ENCODE data around the gene TUFT1. TPM values are rescaled to one million over a fixed set of nuclear protein-coding genes. Genes with fewer than 3 reads are reported as not detected.

TUFT1 gene
- total and polyA plus RNA-seq, 2 donors (not counting 1 experiment from before 2014, with no cell fraction given), result 0.82 to 2.2 TPM

GRCh38 chr1:151491641-151492040 lies 48.5 kb upstream of the TUFT1 start:
- no peak for ATAC-seq (ENCODE audit: low read depth)
- CTCF ChIA-PET, result no interaction called here

GRCh38 chr1:151492120-151492519 lies 48.0 kb upstream of the TUFT1 start:
- no peak for DNase-seq
- ChIA-PET POLR2A (no interaction called here), CTCF (no interaction called here)
- intact Hi-C loops (cut with micrococcal nuclease), result no loop called here
- Mint-ChIP-seq H3K4me1 (no peaks in the 10 kb centered on the region), H3K4me3 (no peak overlapping the region), H3K9me3 (ENCODE audit: insufficient read depth) (no peaks in the 10 kb centered on the region), H3K27ac (no peak overlapping the region), H3K27me3 (peaks cover 8% of the 10 kb centered on the region)
- TF ChIP-seq EZH2 (IDR thresholded peaks at IDR 0.05; ENCODE audit: borderline replicate concordance, insufficient read depth, low read depth, low read length, poor library complexity, severe bottlenecking), result no peak
- no peak for TF ChIP-seq CTCF (IDR thresholded peaks at IDR 0.05)
- Histone ChIP-seq H2AFZ (ENCODE audit: insufficient read depth, low read depth, low read length, poor library complexity, severe bottlenecking) (peak overlapping the region; percentile 28), H3K27me3 (replicated peaks in 1 of 4; ENCODE audit: control extremely low read depth in 1 of 4, control insufficient read depth in 3 of 4, insufficient read depth in 4 of 4, low read length in 3 of 4) (no peaks in the 10 kb centered on the region), H3K4me3 (ENCODE audit: control extremely low read depth in 1 of 5, extremely low read depth in 1 of 5, insufficient read depth in 1 of 5, low read depth in 2 of 5, low read length in 4 of 5) (no peak overlapping the region), H3K9me3 (ENCODE audit: control extremely low read depth in 1 of 3, control insufficient read depth in 2 of 3, insufficient read depth in 1 of 3, low read length in 2 of 3) (no peaks in the 10 kb centered on the region), H3K4me2 (replicated peaks; ENCODE audit: low read depth, low read length, poor library complexity, severe bottlenecking) (no peak overlapping the region), H3K9ac (ENCODE audit: low read length) (no peak overlapping the region), H3K4me1 (ENCODE audit: control insufficient read depth in 2 of 2, insufficient read depth in 2 of 2, low read length in 2 of 2) (no peaks in the 10 kb centered on the region), H4K20me1 (ENCODE audit: control insufficient read depth, insufficient read depth, low read length, poor library complexity, severe bottlenecking) (no peaks in the 10 kb centered on the region), H3K36me3 (replicated peaks in 1 of 2; ENCODE audit: control extremely low read depth in 1 of 2, control insufficient read depth in 1 of 2, extremely low read depth in 1 of 2, insufficient read depth in 2 of 2, low read length in 1 of 2) (no peaks in the 10 kb centered on the region), H3K79me2 (ENCODE audit: control insufficient read depth, insufficient read depth, low read length) (no peaks in the 10 kb centered on the region), H3K27ac (ENCODE audit: low read length in 2 of 2) (no peak overlapping the region)
- 60% methylated on average over 1 of the region's 1 CpG for WGBS (ENCODE audit: insufficient coverage)
- ATAC-seq (ENCODE audit: low read depth), result no peak

More at GRCh38 chr1:151491641-151492040, 48.5 kb upstream of the TUFT1 start:
- H4K20me1 ChIP-seq (ENCODE audit: control insufficient read depth, insufficient read depth, low read length, poor library complexity, severe bottlenecking), result no peaks in the 10 kb centered on the region
- WGBS (ENCODE audit: insufficient coverage), result 94% methylated on average over 3 of the region's 5 CpGs
- H3K9me3 ChIP-seq (ENCODE audit: control extremely low read depth in 1 of 3, control insufficient read depth in 2 of 3, insufficient read depth in 1 of 3, low read length in 2 of 3), result no peaks in the 10 kb centered on the region
- H3K27ac Mint-ChIP-seq, result no peak overlapping the region
- no peak overlapping the region for H3K4me3 ChIP-seq (ENCODE audit: control extremely low read depth in 1 of 5, extremely low read depth in 1 of 5, insufficient read depth in 1 of 5, low read depth in 2 of 5, low read length in 4 of 5)
- no peak for DNase-seq
- intact Hi-C loops (cut with micrococcal nuclease), result no loop called here
- H2AFZ ChIP-seq (ENCODE audit: insufficient read depth, low read depth, low read length, poor library complexity, severe bottlenecking), result no peak overlapping the region
- TF ChIP-seq CTCF (IDR thresholded peaks at IDR 0.05) (no peak), EZH2 (IDR thresholded peaks at IDR 0.05; ENCODE audit: borderline replicate concordance, insufficient read depth, low read depth, low read length, poor library complexity, severe bottlenecking) (no peak)
- no peaks in the 10 kb centered on the region for H3K4me1 ChIP-seq (ENCODE audit: control insufficient read depth in 2 of 2, insufficient read depth in 2 of 2, low read length in 2 of 2)
- no peak overlapping the region for H3K27ac ChIP-seq (ENCODE audit: low read length in 2 of 2)
- H3K9ac ChIP-seq (ENCODE audit: low read length), result no peak overlapping the region
- peaks cover 8% of the 10 kb centered on the region for H3K27me3 Mint-ChIP-seq
- POLR2A ChIA-PET, result no interaction called here
- H3K36me3 ChIP-seq (replicated peaks in 1 of 2; ENCODE audit: control extremely low read depth in 1 of 2, control insufficient read depth in 1 of 2, extremely low read depth in 1 of 2, insufficient read depth in 2 of 2, low read length in 1 of 2), result no peaks in the 10 kb centered on the region
- H3K79me2 ChIP-seq (ENCODE audit: control insufficient read depth, insufficient read depth, low read length), result no peaks in the 10 kb centered on the region
- H3K27me3 ChIP-seq (replicated peaks in 1 of 4; ENCODE audit: control extremely low read depth in 1 of 4, control insufficient read depth in 3 of 4, insufficient read depth in 4 of 4, low read length in 3 of 4), result no peaks in the 10 kb centered on the region
- no peak overlapping the region for H3K4me3 Mint-ChIP-seq
- no peaks in the 10 kb centered on the region for H3K4me1 Mint-ChIP-seq
- H3K9me3 Mint-ChIP-seq (ENCODE audit: insufficient read depth), result no peaks in the 10 kb centered on the region
- H3K4me2 ChIP-seq (replicated peaks; ENCODE audit: low read depth, low read length, poor library complexity, severe bottlenecking), result no peak overlapping the region

Measured in B cell (primary cell).